ENCODE results near the gene CST7.

The CST7 gene

DNA sequence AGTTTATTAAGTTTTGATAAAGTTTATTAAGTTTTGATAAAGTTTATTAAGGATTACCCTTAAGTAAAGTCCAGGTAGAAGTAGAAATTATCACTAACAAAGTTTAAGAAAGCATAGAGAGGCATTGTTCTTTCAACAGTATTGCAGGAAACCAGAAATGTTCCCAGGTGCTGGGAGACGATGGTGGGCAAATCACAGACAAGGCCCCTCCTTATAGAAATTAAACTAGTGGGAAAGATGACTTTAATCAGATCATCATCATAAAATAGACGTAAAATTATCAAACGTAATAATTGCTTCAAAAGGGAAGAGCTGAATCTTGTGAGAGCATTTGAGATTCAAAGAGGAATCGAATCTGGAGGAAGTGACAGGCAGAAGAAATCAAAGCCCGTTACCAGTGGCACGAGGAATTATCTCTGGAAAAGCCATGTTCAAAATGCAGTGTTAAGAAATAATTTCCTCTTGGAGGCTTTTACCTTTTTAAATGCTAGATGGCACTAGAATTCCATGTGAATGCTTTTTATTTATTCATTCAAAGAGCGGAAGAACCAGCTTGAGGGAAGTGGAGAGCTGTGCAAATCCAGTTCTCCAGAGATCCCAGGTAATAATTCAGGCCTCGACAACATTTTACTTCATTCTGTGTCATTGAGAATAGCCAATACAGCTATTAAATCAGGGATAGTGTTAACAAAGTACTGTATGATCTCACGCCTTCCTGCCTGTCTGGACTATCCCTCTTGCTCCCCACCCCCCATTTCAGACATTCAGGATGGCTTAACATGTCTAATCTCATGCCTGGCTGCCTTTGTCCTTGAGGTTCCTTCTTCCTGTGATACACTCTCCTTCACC lies 44.5 kb downstream of the CST7 start:
- H3K9me3 ChIP-seq (ENCODE audit: low read depth, low read length), result no peaks in the 10 kb centered on the region
- no peak overlapping the region; the same call in 1 of the 2 replicates for H3K27ac ChIP-seq
- DNase-seq (ENCODE audit: low read depth, low spot score), result no peak
- H3K9ac ChIP-seq (ENCODE audit: insufficient read length), result peak overlapping the region; percentile 80
- peak overlapping the region; percentile 91 for H3K4me3 ChIP-seq
- no peak for TF ChIP-seq EZH2 (IDR thresholded peaks at IDR 0.05)
- TF ChIP-seq FOXP2 (optimal IDR thresholded peaks at IDR 0.05; ENCODE audit: control extremely low read depth, extremely low read length, insufficient read depth), result no peak
- TF ChIP-seq POLR2AphosphoS5 (IDR thresholded peaks at IDR 0.05; ENCODE audit: borderline replicate concordance, low read depth, low read length), result no peak
- H3K36me3 ChIP-seq (ENCODE audit: insufficient read depth, low read length), result no peaks in the 10 kb centered on the region

DNA sequence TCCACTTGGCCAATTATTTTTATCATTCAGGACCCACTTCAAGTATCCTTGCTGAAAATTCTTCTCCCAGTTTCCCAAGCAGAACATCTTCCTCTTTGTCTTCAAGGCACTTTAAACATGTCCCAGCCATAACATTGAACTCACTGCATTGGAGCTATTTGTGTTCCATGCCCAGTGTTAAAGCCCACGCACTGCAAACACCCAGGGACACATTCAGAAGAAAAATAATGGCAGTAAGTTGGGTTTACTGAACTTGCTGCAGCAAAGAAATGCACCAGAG lies 45.1 kb downstream of the CST7 start:
- Histone ChIP-seq H3K4me3 (no peak overlapping the region), H3K9ac (ENCODE audit: insufficient read length) (no peak overlapping the region), H3K36me3 (ENCODE audit: insufficient read depth, low read length) (no peaks in the 10 kb centered on the region), H3K9me3 (ENCODE audit: low read depth, low read length) (no peaks in the 10 kb centered on the region), H3K27ac (no peak overlapping the region)
- no peak for DNase-seq (ENCODE audit: low read depth, low spot score)
- TF ChIP-seq EZH2 (IDR thresholded peaks at IDR 0.05), result no peak
- TF ChIP-seq POLR2AphosphoS5 (IDR thresholded peaks at IDR 0.05; ENCODE audit: borderline replicate concordance, low read depth, low read length), result no peak
- TF ChIP-seq FOXP2 (optimal IDR thresholded peaks at IDR 0.05; ENCODE audit: control extremely low read depth, extremely low read length, insufficient read depth), result no peak

DNA sequence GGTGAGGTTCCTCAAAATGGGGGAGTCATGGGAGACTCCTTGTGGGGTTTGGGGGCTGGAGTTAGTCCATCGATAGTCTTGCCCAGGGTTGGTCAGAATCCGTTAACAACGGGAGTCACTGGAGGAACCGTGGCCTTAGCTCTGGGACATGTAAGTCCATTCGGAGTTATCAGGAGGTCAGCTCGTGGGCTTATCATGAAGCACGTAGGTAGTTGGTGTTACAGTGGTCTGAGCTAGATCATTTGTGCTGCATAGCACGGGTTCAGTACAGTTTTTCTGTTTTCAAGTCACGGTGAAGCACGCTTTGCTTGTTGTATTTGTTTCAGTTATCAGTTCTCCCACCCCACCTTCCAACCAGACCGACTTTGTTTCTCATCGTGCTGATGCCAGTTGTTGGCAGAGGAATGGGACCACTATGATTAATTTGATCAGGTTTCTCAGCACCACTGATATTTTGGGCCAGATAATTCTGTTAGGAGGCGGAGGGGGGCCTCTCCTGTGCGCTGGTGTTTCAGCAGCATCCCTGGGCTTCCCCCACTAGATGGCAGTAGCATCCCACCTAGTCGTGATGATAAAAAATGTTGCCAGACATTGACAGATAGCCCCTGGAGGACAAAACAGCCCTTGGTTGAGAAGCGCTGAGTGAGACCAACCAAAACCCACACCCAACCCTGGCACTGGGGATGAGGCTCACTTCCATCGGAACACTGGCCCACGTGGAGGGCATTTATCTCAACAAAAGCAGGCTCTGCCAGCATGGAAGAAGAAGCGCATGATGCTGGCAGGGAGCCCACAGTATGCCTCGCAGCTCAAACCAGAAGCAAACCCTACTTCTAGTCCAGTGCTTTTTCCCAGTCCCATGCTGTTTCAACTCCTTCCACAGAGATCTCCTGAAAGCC lies 45.6 kb downstream of the CST7 start:
- no peaks in the 10 kb centered on the region for H3K36me3 ChIP-seq (ENCODE audit: insufficient read depth, low read length)
- peak overlapping the region; percentile 25 for H3K4me3 ChIP-seq
- no peak overlapping the region for H3K27ac ChIP-seq
- no peak for DNase-seq (ENCODE audit: low read depth, low spot score)
- no peak for TF ChIP-seq FOXP2 (optimal IDR thresholded peaks at IDR 0.05; ENCODE audit: control extremely low read depth, extremely low read length, insufficient read depth)
- H3K9me3 ChIP-seq (ENCODE audit: low read depth, low read length), result no peaks in the 10 kb centered on the region
- no peak overlapping the region for H3K9ac ChIP-seq (ENCODE audit: insufficient read length)

DNA sequence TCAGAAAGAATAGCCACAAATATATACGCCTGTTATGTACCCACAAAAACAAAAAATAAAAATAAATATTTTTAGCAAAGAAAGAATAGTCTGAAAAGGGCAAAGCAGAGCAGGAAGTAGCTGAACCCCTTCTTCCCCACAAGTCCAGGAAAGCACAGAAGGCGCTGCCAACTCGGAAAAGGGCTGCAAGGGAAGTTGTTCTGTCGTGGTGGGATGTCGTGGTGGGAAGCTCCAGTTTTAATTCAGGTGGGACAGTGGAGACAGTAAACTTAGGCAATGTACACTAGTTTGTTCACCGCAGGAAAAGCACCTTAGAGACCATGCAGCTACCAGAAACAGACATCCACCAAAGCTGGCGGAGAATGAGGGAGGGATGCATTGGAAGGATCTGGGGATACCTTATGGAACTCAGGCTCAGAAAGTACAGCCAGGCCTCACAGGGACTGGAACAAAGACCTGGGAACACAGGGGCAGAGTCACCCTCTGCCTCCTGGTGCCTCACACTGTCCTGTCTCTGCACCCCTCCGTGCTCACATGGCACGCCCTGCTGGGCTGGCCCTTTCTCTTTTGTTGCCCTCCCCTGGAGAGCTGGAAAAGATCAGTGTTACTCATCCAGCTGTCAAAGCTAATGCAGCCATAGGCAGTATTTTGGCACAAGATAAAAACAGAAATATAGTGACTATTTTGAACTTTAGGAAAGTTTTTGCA lies 46.8 kb downstream of the CST7 start:
- Histone ChIP-seq H3K9me3 (ENCODE audit: low read depth, low read length) (no peaks in the 10 kb centered on the region), H3K27ac (no peak overlapping the region), H3K4me3 (no peak overlapping the region), H3K36me3 (ENCODE audit: insufficient read depth, low read length) (no peaks in the 10 kb centered on the region), H3K9ac (ENCODE audit: insufficient read length) (no peak overlapping the region)
- no peak for DNase-seq (ENCODE audit: low read depth, low spot score)
- no peak for TF ChIP-seq EZH2 (IDR thresholded peaks at IDR 0.05)
- no peak for TF ChIP-seq POLR2AphosphoS5 (IDR thresholded peaks at IDR 0.05; ENCODE audit: borderline replicate concordance, low read depth, low read length)
- TF ChIP-seq FOXP2 (optimal IDR thresholded peaks at IDR 0.05; ENCODE audit: control extremely low read depth, extremely low read length, insufficient read depth), result no peak

DNA sequence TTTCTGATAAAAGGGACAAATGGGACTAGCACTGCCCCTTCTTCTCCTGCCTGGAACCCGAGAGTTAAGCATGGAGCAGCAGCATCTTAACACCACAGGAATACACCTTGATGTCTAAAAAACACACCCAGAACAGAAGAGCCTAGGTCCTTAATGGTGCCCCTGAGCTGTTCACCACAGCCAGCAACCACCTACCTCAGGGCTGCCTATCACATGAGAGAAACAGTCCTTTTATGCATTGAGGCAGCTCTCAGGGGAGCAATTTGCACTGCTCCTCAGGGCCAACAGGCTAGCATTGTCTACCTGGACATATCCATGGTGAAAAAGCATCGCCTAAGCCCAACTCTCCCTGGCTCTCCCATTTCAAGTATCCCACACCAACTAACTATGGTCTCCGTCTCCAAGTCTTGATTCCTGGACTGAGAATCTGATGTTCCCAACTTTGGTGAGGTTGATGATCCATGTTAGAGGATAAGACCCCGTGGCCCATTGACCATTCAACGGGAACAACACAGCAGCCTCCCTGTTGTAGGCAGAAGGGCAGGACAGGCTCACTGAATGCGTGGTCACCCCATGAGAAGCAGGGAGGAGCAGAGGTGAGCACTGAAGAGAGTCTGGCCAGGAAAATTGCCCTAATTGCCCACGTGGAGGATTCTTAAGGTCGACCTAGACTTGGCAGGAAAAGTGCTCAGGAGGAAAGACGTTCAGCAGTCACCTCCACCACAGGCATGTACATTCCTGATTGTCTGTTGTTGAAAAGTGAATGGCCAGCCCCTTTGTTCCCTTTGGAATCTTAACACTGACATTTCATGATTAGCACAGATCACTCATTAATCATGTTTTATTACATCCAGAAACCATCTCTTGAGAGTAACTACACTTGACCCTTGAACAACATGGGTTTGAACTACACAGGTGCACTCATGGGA lies 47.6 kb downstream of the CST7 start:
- H3K9me3 ChIP-seq (ENCODE audit: low read depth, low read length), result no peaks in the 10 kb centered on the region
- TF ChIP-seq EZH2 (IDR thresholded peaks at IDR 0.05), result no peak
- DNase-seq (ENCODE audit: low read depth, low spot score), result no peak
- H3K9ac ChIP-seq (ENCODE audit: insufficient read length), result no peak overlapping the region
- H3K4me3 ChIP-seq, result no peak overlapping the region
- no peaks in the 10 kb centered on the region for H3K36me3 ChIP-seq (ENCODE audit: insufficient read depth, low read length)
- H3K27ac ChIP-seq, result no peak overlapping the region

DNA sequence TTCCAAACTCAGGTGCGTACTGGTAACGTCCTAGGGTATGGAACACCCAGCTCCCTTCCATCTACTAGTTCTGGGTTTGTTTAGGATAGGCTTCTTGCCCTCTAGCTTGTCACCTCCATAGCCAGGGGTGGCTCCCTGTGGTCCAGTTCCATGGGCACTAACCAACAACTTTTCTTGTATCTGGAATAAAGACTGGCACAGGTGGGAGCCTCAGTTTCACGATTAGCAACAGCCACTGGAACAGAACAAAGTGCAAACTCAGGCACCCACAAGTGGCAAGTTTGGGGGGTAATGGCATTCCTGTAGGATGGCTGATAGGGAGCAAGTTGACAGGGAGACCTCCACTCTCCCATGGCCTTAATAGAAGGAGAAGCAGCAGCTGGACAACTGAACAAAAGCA lies 49.1 kb downstream of the CST7 start:
- Histone ChIP-seq H3K27ac (no peak overlapping the region), H3K4me3 (no peak overlapping the region), H3K36me3 (ENCODE audit: insufficient read depth, low read length) (no peaks in the 10 kb centered on the region), H3K9ac (ENCODE audit: insufficient read length) (no peak overlapping the region), H3K9me3 (ENCODE audit: low read depth, low read length) (no peaks in the 10 kb centered on the region)
- no peak for DNase-seq (ENCODE audit: low read depth, low spot score)
- no peak for TF ChIP-seq FOXP2 (optimal IDR thresholded peaks at IDR 0.05; ENCODE audit: control extremely low read depth, extremely low read length, insufficient read depth)
- TF ChIP-seq EZH2 (IDR thresholded peaks at IDR 0.05), result no peak
- no peak for TF ChIP-seq POLR2AphosphoS5 (IDR thresholded peaks at IDR 0.05; ENCODE audit: borderline replicate concordance, low read depth, low read length)

DNA sequence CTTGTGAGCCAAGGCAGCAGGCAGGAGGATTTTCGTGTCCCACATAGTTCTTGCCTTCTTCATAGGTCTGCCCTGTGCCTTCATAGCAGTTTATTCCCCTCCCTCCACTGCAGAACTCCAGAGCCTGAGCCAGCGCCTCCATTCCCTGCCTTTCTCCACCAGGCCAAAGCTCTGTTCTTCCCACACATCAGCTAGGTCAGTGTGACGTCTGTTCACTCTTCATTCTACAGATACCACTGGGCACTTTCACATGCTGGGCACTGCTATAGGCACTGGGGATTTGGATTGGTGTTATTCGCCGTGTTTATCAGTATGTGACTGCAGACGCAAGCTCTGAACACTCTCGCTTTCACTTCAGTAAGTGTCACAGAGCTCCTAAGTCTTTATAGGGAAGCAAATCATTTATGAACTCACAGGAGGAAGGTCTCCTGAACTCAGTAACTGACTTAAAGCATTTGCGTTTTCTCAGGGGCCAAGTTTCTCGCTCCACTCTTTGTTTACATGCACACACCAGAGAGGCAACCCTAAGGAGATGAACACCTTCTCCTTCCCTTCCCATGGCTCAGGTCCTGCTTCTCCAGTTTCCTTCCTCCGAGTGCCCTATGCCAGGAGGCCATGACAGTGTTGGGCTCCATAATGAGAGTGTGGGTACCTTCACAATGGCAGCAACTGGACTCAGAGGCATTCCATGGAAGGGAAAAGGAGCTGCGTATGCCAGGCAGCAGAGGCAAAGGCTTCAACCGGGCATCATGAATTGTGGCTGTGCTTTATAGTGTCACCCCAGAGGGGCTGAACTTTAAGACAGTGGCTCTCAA lies 49.8 kb downstream of the CST7 start:
- Histone ChIP-seq H3K36me3 (ENCODE audit: insufficient read depth, low read length) (no peaks in the 10 kb centered on the region), H3K27ac (no peak overlapping the region), H3K9me3 (ENCODE audit: low read depth, low read length) (no peaks in the 10 kb centered on the region), H3K9ac (ENCODE audit: insufficient read length) (no peak overlapping the region), H3K4me3 (no peak overlapping the region)
- no peak for TF ChIP-seq FOXP2 (optimal IDR thresholded peaks at IDR 0.05; ENCODE audit: control extremely low read depth, extremely low read length, insufficient read depth)
- no peak for TF ChIP-seq POLR2AphosphoS5 (IDR thresholded peaks at IDR 0.05; ENCODE audit: borderline replicate concordance, low read depth, low read length)
- no peak for TF ChIP-seq EZH2 (IDR thresholded peaks at IDR 0.05)
- no peak for DNase-seq (ENCODE audit: low read depth, low spot score)
